Smooth muscle cell (in vitro differentiated cells): ENCODE results near the gene DYNC1LI1. TPM values are rescaled to one million over a fixed set of nuclear protein-coding genes. Genes with fewer than 3 reads are reported as not detected.

Experiments
- DNase-seq: peaks from one replicate; lab custom pipeline; 2025; ENCODE audit not compliant: unreplicated experiment; lab: John Stamatoyannopoulos, UW
- H2AFZ ChIP-seq: fragments of 200-600 bp; sonication (generic); 2 replicates; pipeline ENCODE4 v1.6.0; 2016; ENCODE audit warnings: antibody characterized with exemption, low read depth, mild to moderate bottlenecking
- H3F3A ChIP-seq: fragments of 200-600 bp; sonication (generic); 2 replicates; pipeline ENCODE4 v1.6.0; 2017; ENCODE audit warnings: antibody characterized with exemption, low read depth
- H3K27ac ChIP-seq: fragments of 200-600 bp; sonication (generic); 2 replicates; pipeline ENCODE4 v1.5.1; 2016; ENCODE audit warnings: low read depth, mild to moderate bottlenecking
- H3K27me3 ChIP-seq: fragments of 200-600 bp; sonication (generic); 2 replicates; pipeline ENCODE4 v1.6.1; 2016; ENCODE audit warnings: low read depth, mild to moderate bottlenecking
- H3K36me3 ChIP-seq: fragments of 200-600 bp; sonication (generic); 2 replicates; pipeline ENCODE4 v1.5.1; 2016; ENCODE audit warnings: low read depth
- H3K4me1 ChIP-seq: fragments of 200-600 bp; sonication (generic); 2 replicates; pipeline ENCODE4 v1.5.1; 2016; ENCODE audit warnings: low read depth
- H3K4me2 ChIP-seq: fragments of 200-600 bp; sonication (generic); 2 replicates; pipeline ENCODE4 v1.6.0; 2016; ENCODE audit warnings: mild to moderate bottlenecking
- H3K4me3 ChIP-seq: fragments of 200-600 bp; sonication (generic); 2 replicates; pipeline ENCODE4 v1.5.1; 2016; ENCODE audit warnings: mild to moderate bottlenecking
- H3K79me2 ChIP-seq: fragments of 200-600 bp; sonication (generic); 2 replicates; pipeline ENCODE4 v1.6.0; 2016; ENCODE audit warnings: low read depth, mild to moderate bottlenecking
- H3K9ac ChIP-seq: fragments of 200-600 bp; sonication (generic); 2 replicates; pipeline ENCODE4 v1.6.0; 2016; ENCODE audit warnings: low read depth
- H3K9me3 ChIP-seq: fragments of 200-600 bp; sonication (generic); replicated peaks from 2 replicates; pipeline ENCODE4 v1.5.1; 2016; ENCODE audit warnings: low read depth
- H4K20me1 ChIP-seq: fragments of 200-600 bp; sonication (generic); 2 replicates; pipeline ENCODE4 v1.6.0; 2016; ENCODE audit warnings: low read depth
- CTCF ChIP-seq: fragments of 200-600 bp; sonication (generic); IDR thresholded peaks from 2 replicates; pipeline ENCODE4 v1.5.1; 2017; ENCODE audit warnings: borderline replicate concordance, mild to moderate bottlenecking, antibody characterized with exemption; ENCODE audit not compliant: insufficient read depth, poor library complexity, severe bottlenecking
- WGBS: methylation state at CpG from one replicate; pipeline ENCODE4 v1.1.7; 2016; ENCODE audit warnings: low lambda C conversion rate; 5-methylcytosine and 5-hydroxymethylcytosine counted together
- microRNA-seq: library from miRNA; unstranded; fragments of <30 nt; microRNA quantifications from one replicate; pipeline ENCODE4, GENCODE V29; 2016; ENCODE audit warnings: borderline number of aligned reads
- polyA plus RNA-seq: library from polyadenylated mRNA; unstranded; fragments of >200 nt; fragmentation: Nextera tagmentation; extraction: Ambion mirVana; gene quantifications from 2 replicates; pipeline ENCODE4 v1.2.1, GENCODE V29; 2016
- small RNA-seq: library from RNA; depleted of rRNA; stranded (forward); fragments of <200 nt; gene quantifications from one replicate; pipeline ENCODE3, GENCODE V24; 2014
- total RNA-seq: library from RNA; depleted of rRNA; stranded (reverse); fragments of >200 nt; gene quantifications from 2 replicates; pipeline ENCODE4 v1.2.3, GENCODE V29; 2014

DYNC1LI1 gene
- total and polyA plus RNA-seq, 2 experiments from 2014 or later: 31.0 to 72.6 TPM

- H3K4me1 ChIP-seq: no peaks in the 10 kb centered on the region
- peaks cover 91% of the 10 kb centered on the region for H4K20me1 ChIP-seq
- no peak for DNase-seq
- no peak overlapping the region for H3K4me3 ChIP-seq
- WGBS: 99% methylated on average over 3 of the region's 3 CpGs
- peaks cover 6% of the 10 kb centered on the region for H3K79me2 ChIP-seq
- H3F3A ChIP-seq: no peaks in the 10 kb centered on the region
- no peak for TF ChIP-seq CTCF
- H3K4me2 ChIP-seq: no peak overlapping the region
- H3K36me3 ChIP-seq: peaks cover 11% of the 10 kb centered on the region
- H3K27me3 ChIP-seq: no peaks in the 10 kb centered on the region
- no peak overlapping the region for H3K27ac ChIP-seq
- no peak overlapping the region for H3K9ac ChIP-seq
- H3K9me3 ChIP-seq: no peaks in the 10 kb centered on the region
- H2AFZ ChIP-seq: no peak overlapping the region
Measured at GRCh38 chr3:32481791-32482631, 88.6 kb downstream of the DYNC1LI1 start.

GRCh38 chr3:32480604-32481003, 90.1 kb downstream of the DYNC1LI1 start:
- H3K27ac ChIP-seq: no peak overlapping the region
- H3K36me3 ChIP-seq: peaks cover 11% of the 10 kb centered on the region
- WGBS: 97% methylated on average over 1 of the region's 1 CpG
- peaks cover 5% of the 10 kb centered on the region for H3K79me2 ChIP-seq
- H2AFZ ChIP-seq: no peak overlapping the region
- peaks cover 91% of the 10 kb centered on the region for H4K20me1 ChIP-seq
- H3K4me3 ChIP-seq: no peak overlapping the region
- no peaks in the 10 kb centered on the region for H3F3A ChIP-seq
- H3K4me1 ChIP-seq: no peaks in the 10 kb centered on the region
- H3K9me3 ChIP-seq: no peaks in the 10 kb centered on the region
- no peaks in the 10 kb centered on the region for H3K27me3 ChIP-seq
- TF ChIP-seq CTCF: no peak
- DNase-seq: no peak
- H3K4me2 ChIP-seq: no peak overlapping the region
- H3K9ac ChIP-seq: no peak overlapping the region

Small RNAs within 50 kb of the gene (microRNA-seq; reads per million reads assigned to microRNA genes)
- gene MIR548AY: not detected

Small RNAs within 50 kb of the gene (small RNA-seq; reads per million reads assigned to genes)
- not detected for gene MIR548AY

Other genes starting within 250 kb of the DYNC1LI1 start
- gene CMTM7, start 179.0 kb downstream of the DYNC1LI1 start, total RNA-seq: 7.2 and 23.4 TPM in 2 replicates
- gene CMTM7, start 179.0 kb downstream of the DYNC1LI1 start, polyA plus RNA-seq: 43.1 and 70.6 TPM in 2 replicates
- 148 and 161 TPM in 2 replicates for gene CMTM6, start 68.0 kb downstream of the DYNC1LI1 start, total RNA-seq
- 99.7 and 110 TPM in 2 replicates for gene CMTM6, start 68.0 kb downstream of the DYNC1LI1 start, polyA plus RNA-seq
- gene CNOT10, start 114.3 kb upstream of the DYNC1LI1 start, total RNA-seq: 22.9 and 31.5 TPM in 2 replicates
- gene CNOT10, start 114.3 kb upstream of the DYNC1LI1 start, polyA plus RNA-seq: 14.0 and 19.4 TPM in 2 replicates
- 1.1 and 1.3 TPM in 2 replicates for gene TRIM71, start 247.1 kb upstream of the DYNC1LI1 start, total RNA-seq
- gene TRIM71, start 247.1 kb upstream of the DYNC1LI1 start, polyA plus RNA-seq: 0.19 and 0.47 TPM in 2 replicates